Thyroid gland (tissue), 4 donors: ENCODE measurements around the gene TMEM236.

Experiments
- CTCF ChIP-seq, 6 experiments: fragments of 200-600 bp in 3 of 6; fragments of 450-650 bp in 3 of 6; sonication (generic) in 3 of 6; IDR thresholded peaks; one replicate each; pipeline ENCODE4 v1.5.1; 2016 to 2019; ENCODE audit warnings: antibody characterized with exemption in 6 of 6, mild to moderate bottlenecking in 2 of 6, inconsistent platforms in 1 of 6, moderate library complexity in 1 of 6
- POLR2A ChIP-seq, 2 donors: fragments of 450-650 bp; IDR thresholded peaks; one replicate each; pipeline ENCODE4 v1.6.1; 2017; ENCODE audit warnings: antibody characterized with exemption in 2 of 2, mild to moderate bottlenecking in 2 of 2, moderate library complexity in 1 of 2

GRCh38 chr10:17731331-17732020 lies 20.5 kb upstream of the TMEM236 start:
- TF ChIP-seq CTCF (IDR thresholded peaks at IDR 0.05) = no peak
- no peak for TF ChIP-seq POLR2A (IDR thresholded peaks at IDR 0.05)
